NB4 (cell line): ENCODE results near the gene SPAG5.
"Not testable (repeated sequence)": the region's sequence is repeated elsewhere in the genome, so short reads cannot be mapped to it uniquely, and the experiment has no call there.

Source experiments
- DNase-seq: peaks from one replicate; pipeline ENCODE4 v3.0.0; 2010; ENCODE audit warnings: low read depth
- H3K4me3 ChIP-seq: one replicate; pipeline ENCODE4 v1.5.1; 2011; ENCODE audit warnings: mild to moderate bottlenecking, low read depth, low read length, moderate library complexity
- MYC ChIP-seq: IDR thresholded peaks from 2 replicates; pipeline ENCODE4 v1.6.1; 2011; ENCODE audit warnings: low read depth, low read length
- POLR2A ChIP-seq: IDR thresholded peaks from 2 replicates; pipeline ENCODE4 v1.6.1; 2011; ENCODE audit warnings: mild to moderate bottlenecking; ENCODE audit not compliant: insufficient read length; ENCODE audit errors: extremely low read depth
- TF ChIP-seq, protein P1 (sequence below): IDR thresholded peaks from 2 replicates; pipeline ENCODE4 v1.6.1; 2011; ENCODE audit warnings: low read depth, low read length
- TF ChIP-seq, protein P2 (sequence below): IDR thresholded peaks from one replicate; pipeline ENCODE4 v1.5.1; 2012; ENCODE audit warnings: low read depth, low read length

The SPAG5 gene

DNA sequence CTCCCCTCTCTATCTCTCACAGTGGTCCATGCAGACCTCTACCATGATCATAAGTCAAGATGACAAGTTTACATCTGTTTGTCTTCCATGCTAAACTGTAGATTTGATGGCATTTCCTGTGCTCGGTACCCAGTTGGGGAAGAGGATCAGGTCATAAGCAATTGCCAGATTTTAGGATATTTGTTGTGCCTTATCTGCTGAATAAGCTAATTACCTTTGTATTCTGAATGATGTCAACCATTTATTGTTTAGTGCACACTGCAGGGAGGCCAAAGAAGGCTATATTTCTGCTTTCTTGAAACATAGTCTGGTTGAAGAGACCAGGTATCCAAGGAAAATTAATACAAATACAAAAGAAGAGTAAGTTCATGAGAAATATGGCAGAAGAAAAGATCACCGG lies 16.3 kb downstream of the SPAG5 start:
- no peak for DNase-seq
- TF ChIP-seq, protein P1, sequence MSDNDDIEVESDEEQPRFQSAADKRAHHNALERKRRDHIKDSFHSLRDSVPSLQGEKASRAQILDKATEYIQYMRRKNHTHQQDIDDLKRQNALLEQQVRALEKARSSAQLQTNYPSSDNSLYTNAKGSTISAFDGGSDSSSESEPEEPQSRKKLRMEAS = no peak
- TF ChIP-seq MYC (no peak), POLR2A (no peak)
- TF ChIP-seq, protein P2, sequence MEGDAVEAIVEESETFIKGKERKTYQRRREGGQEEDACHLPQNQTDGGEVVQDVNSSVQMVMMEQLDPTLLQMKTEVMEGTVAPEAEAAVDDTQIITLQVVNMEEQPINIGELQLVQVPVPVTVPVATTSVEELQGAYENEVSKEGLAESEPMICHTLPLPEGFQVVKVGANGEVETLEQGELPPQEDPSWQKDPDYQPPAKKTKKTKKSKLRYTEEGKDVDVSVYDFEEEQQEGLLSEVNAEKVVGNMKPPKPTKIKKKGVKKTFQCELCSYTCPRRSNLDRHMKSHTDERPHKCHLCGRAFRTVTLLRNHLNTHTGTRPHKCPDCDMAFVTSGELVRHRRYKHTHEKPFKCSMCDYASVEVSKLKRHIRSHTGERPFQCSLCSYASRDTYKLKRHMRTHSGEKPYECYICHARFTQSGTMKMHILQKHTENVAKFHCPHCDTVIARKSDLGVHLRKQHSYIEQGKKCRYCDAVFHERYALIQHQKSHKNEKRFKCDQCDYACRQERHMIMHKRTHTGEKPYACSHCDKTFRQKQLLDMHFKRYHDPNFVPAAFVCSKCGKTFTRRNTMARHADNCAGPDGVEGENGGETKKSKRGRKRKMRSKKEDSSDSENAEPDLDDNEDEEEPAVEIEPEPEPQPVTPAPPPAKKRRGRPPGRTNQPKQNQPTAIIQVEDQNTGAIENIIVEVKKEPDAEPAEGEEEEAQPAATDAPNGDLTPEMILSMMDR = no peak
- no peak overlapping the region for H3K4me3 ChIP-seq

DNA sequence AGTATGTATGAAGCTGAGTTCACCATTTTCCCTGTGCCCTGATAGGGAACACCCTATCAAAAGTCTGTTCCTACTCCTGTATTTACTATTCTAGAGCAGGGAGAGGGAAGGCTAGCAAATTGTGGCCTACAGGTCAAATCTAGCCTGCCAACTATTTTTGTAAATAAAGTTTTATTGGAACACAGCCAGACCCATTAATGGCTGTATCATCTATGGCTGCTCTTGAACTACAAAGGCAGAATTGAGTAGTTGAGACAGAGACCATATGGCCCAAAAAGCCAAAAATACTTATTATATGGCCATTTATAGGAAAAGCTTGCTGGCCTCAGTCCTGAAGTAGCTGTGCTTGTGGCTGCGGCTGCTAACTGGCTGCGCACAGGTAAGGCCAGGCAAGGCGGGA lies 17.9 kb downstream of the SPAG5 start:
- TF ChIP-seq, protein P1 = no peak
- no peak for TF ChIP-seq POLR2A
- TF ChIP-seq, protein P2 = no peak
- no peak for TF ChIP-seq MYC
- no peak overlapping the region for H3K4me3 ChIP-seq
- no peak for DNase-seq

DNA sequence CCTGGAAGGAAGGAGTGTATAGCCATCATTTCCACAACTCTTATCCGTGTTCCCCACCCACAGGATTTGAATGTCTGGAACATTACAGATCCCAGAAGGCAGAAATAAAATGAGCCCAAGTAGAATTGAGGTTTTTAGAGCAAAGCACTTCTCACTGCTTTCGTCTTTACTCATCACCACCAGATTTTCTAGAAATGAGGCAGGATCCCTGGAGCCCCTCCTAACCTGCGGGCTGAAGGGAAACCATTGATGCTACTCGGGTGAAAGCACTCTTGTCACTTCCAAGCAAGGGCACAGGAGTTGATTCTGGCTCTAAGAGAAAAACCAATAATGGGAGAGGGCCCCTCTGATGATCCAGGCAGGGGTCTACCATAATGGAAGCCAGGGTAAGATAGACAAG lies 19.3 kb downstream of the SPAG5 start:
- no peak for DNase-seq
- no peak overlapping the region for H3K4me3 ChIP-seq
- TF ChIP-seq MYC = no peak
- TF ChIP-seq POLR2A = no peak
- TF ChIP-seq, protein P2 = no peak
- TF ChIP-seq, protein P1 = no peak

DNA sequence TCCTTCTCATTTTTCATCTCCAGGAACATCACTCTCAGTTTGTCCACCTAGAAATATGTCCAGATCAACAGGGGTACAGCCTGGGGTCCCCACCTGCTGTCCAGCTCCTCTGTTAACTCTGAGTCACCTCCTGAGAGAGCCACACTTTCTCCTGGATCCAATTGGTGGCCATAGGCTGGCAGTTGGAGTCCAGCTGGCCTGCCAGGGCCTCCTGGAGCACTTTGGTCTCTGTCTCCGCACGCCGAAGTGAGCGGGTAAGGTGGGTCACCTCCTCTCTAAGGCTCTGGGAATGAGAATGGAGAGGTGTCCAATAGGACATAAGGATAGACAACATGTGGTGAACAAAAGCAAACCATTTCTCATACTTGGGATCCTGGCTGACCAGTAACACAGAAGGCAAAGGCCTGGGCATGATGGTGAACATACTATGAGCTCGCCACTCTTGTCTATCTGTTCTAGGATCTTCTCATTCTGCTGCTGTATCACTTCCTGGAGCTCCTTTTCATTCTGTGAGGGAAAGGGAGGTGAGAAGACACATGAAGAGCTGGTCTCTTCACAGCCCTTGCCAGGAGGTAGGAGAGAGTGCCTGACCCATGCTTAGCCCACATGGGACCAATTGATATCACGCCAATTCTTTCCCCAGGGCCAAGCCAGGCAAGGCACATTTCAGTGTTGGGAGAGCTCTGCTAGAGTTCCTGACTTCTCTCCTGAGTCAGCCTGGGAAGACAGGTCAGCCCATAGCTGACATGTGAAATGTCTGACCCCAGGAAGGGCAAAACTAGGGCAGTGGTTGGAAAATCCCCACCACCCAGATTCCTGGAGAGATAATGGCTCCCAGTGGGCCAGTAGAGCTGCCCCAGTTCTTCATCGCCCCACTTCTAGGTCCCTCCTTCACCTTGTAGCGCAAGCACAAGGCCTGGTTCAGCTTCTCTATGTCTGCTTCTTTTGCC lies 20.3 kb downstream of the SPAG5 start:
- no peak for DNase-seq
- TF ChIP-seq, protein P1 = no peak
- TF ChIP-seq MYC = no peak
- TF ChIP-seq, protein P2 = no peak
- no peak for TF ChIP-seq POLR2A
- H3K4me3 ChIP-seq = no peak overlapping the region

DNA sequence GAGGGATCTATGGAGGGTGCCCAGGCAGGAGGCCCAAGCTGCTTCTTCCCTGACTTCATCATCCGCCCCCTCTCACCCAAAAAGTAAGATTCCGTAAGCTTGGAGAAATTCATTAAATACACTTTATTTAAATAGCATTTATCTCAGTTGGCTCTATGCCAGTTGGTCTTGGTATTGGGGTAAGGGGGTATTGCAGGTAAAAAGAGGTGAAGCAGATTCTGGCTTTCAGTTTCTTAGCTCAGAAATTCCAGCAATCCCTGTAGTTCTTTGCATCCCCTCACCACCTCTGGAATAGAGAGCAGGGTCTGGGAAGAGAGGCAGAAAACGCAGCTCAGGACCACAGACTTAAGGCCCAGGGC lies 21.4 kb downstream of the SPAG5 start:
- H3K4me3 ChIP-seq = no peak overlapping the region
- TF ChIP-seq POLR2A (no peak), MYC (no peak)
- TF ChIP-seq, protein P1 = no peak
- DNase-seq = no peak

DNA sequence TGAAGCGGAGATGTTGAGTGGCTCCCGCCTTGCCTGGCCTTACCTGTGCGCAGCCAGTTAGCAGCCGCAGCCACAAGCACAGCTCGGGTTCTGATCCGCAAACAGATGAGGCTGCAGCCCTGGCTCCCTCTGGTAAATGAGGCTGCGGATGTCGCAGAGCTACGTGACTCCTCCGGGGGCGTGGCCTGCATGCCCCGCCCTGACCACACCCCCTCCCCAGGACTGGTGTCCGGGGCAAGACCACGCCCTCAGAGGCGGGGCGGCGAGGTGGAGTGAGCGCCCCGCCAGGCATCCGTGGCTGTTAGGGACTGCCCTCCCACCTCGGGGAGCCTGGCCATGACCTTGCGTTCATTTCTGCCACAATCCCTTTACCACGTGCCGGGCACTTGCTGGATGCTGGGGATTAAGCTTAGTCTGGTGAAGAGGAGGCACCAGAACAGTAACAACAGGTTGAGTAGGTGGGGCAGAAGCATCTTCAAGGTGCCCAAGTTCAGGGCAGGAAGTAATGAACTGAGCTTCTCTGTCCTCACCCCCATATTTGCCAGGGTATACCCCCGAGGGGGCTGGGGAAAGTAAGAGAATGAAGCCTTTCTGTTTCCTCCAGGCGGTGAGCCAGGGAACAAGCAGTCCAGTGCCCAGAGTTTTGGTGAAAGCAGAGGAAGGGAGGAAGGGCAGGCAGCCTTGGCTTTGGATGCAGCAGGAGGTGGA lies 21.9 kb downstream of the SPAG5 start, which contains the start of gene ALDOC:
ALDOC (minus strand) TSS at position 138 of the 708 bp plus-strand sequence. CDS start 1,363 bp downstream, outside the sequence.
- TF ChIP-seq POLR2A (peak; percentile 69), MYC (peak; percentile 97)
- TF ChIP-seq, protein P1 = peak; percentile 97
- TF ChIP-seq, protein P2 = no peak

DNA sequence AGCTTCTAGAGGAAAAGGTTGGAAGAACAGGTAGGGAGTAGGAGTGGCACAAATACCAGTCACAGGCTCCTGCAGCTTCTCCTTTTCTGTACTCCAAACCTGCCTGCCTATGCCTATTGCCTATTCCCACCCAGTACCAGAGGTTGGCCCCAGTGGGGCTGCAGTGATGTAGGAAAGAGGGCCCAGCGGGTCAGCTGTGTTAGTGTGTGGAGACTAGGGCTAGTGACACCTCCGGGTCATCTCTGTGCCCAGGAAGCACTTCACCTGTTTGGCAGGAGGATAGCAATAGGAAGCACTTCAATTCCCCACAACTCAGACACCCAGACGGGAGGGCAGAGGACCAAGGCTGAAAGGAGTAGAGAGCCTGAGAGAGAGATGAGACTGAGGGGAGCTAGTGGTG lies 22.8 kb downstream of the SPAG5 start:
- DNase-seq = not testable (repeated sequence)
- peak overlapping the region; percentile 4 for H3K4me3 ChIP-seq

More for the DNA sequence above, 21.9 kb downstream of the SPAG5 start, which contains the start of gene ALDOC:
- DNase-seq = peak; percentile 97
- peak within 1 kb of the TSS; percentile 4 for H3K4me3 ChIP-seq
